H1 (cell line): Measurements from ENCODE around the gene NOTUM. TPM values are rescaled to one million over a fixed set of nuclear protein-coding genes. Genes with fewer than 3 reads are reported as not detected.

Source experiments
- CTCF ChIA-PET: fragments of 300-600 bp; sonication (Branson Sonifier 250); formaldehyde crosslinking; loops from one replicate; lab custom pipeline; 2021; ENCODE audit not compliant: partially characterized antibody; lab: Charles Lee
- POLR2A ChIA-PET: fragments of 300-600 bp; sonication (Branson Sonifier 250); formaldehyde crosslinking; loops from one replicate; lab custom pipeline; 2021; ENCODE audit warnings: inconsistent platforms; ENCODE audit not compliant: partially characterized antibody; lab: Charles Lee
- DNase-seq, 2 experiments: peaks; one replicate each; pipeline versions ENCODE4 v3.0.0 to v3.0.0-alpha.2; 2010 to 2022; ENCODE audit warnings: low spot score in 2 of 2, low read depth in 1 of 2, mixed read lengths in 1 of 2
- FAIRE-seq: peaks from 2 replicates; lab custom pipeline; 2011; peaks lifted over from hg19 to GRCh38; lab: Jason Lieb, UNC
- H2AFZ ChIP-seq: 2 replicates; pipeline ENCODE4 v1.8.1; 2012; ENCODE audit warnings: low read length, inconsistent platforms
- H2AK5ac ChIP-seq: 2 replicates; pipeline ENCODE4 v1.6.1; 2013; ENCODE audit warnings: low read depth, low read length
- H2BK120ac ChIP-seq: replicated peaks from 2 replicates; pipeline ENCODE3; 2013; ENCODE audit warnings: low read depth, low read length, inconsistent platforms
- H2BK12ac ChIP-seq: 2 replicates; pipeline ENCODE4 v1.6.1; 2013; ENCODE audit warnings: low read depth, low read length
- H2BK15ac ChIP-seq: 2 replicates; pipeline ENCODE4 v1.6.1; 2013; ENCODE audit warnings: low read length
- H2BK20ac ChIP-seq: 2 replicates; pipeline ENCODE4 v1.6.1; 2013; ENCODE audit warnings: low read length
- H2BK5ac ChIP-seq: 2 replicates; pipeline ENCODE4 v1.6.1; 2013; ENCODE audit warnings: low read depth, low read length
- H3K14ac ChIP-seq: 2 replicates; pipeline ENCODE4 v1.6.1; 2013; ENCODE audit warnings: inconsistent platforms; ENCODE audit not compliant: insufficient read length
- H3K18ac ChIP-seq: 2 replicates; pipeline ENCODE4 v1.6.1; 2013; ENCODE audit warnings: low read length; ENCODE audit errors: extremely low read depth
- H3K23ac ChIP-seq: 2 replicates; pipeline ENCODE4 v1.6.1; 2013; ENCODE audit warnings: inconsistent platforms; ENCODE audit not compliant: insufficient read length
- H3K23me2 ChIP-seq: 2 replicates; pipeline ENCODE4 v1.6.1; 2013; ENCODE audit warnings: low read depth, low read length
- H3K27ac ChIP-seq: 2 replicates; pipeline ENCODE4 v1.6.1; 2011; ENCODE audit warnings: low read depth, low read length, inconsistent platforms
- H3K27me3 ChIP-seq, 4 experiments: replicated peaks in 1 of 4; 1 replicate in 1 of 4; 2 replicates in 3 of 4; pipeline versions ENCODE4 v1.6.1 to v1.8.1; 2011 to 2013; ENCODE audit warnings: low read length in 3 of 4, mild to moderate bottlenecking in 3 of 4, inconsistent platforms in 2 of 4, mixed read lengths in 2 of 4, moderate library complexity in 1 of 4; ENCODE audit not compliant: control insufficient read depth in 3 of 4, insufficient read depth in 3 of 4; ENCODE audit errors: extremely low read depth in 1 of 4
- H3K36me3 ChIP-seq, 4 experiments: 2 replicates each; pipeline versions ENCODE4 v1.6.1 to v1.8.1; 2011 to 2013; ENCODE audit warnings: mild to moderate bottlenecking in 4 of 4, low read length in 3 of 4, moderate library complexity in 2 of 4, control low read depth in 1 of 4, inconsistent platforms in 1 of 4; ENCODE audit not compliant: insufficient read depth in 4 of 4, control insufficient read depth in 2 of 4
- H3K4ac ChIP-seq: replicated peaks from 2 replicates; pipeline ENCODE3; 2013; ENCODE audit warnings: low read length, low read depth, mixed read lengths, inconsistent platforms; ENCODE audit not compliant: insufficient read length
- H3K4me1 ChIP-seq, 4 experiments: replicated peaks in 1 of 4; 1 replicate in 1 of 4; 2 replicates in 3 of 4; pipeline versions ENCODE4 v1.6.1 to v1.8.1; 2011 to 2013; ENCODE audit warnings: low read length in 3 of 4, inconsistent platforms in 2 of 4, mixed read lengths in 1 of 4; ENCODE audit not compliant: insufficient read depth in 4 of 4, control insufficient read depth in 3 of 4
- H3K4me2 ChIP-seq, 2 experiments: 2 replicates each; pipeline versions ENCODE4 v1.6.1 to v1.8.1; 2011 to 2013; ENCODE audit warnings: low read depth in 2 of 2, low read length in 2 of 2, control low read depth in 1 of 2, inconsistent platforms in 1 of 2, mild to moderate bottlenecking in 1 of 2; ENCODE audit not compliant: insufficient read depth in 1 of 2
- H3K4me3 ChIP-seq, 4 experiments: fragments of 200-600, 300-600 bp in 1 of 4; sonication (generic), shearing (Covaris generic), sonication (Bioruptor Twin) in 1 of 4; 2 replicates each; pipeline versions ENCODE4 v1.5.1 to v1.8.1; 2011 to 2016; ENCODE audit warnings: low read length in 4 of 4, low read depth in 3 of 4, control low read depth in 2 of 4, inconsistent platforms in 2 of 4, mild to moderate bottlenecking in 2 of 4, mixed read lengths in 1 of 4, moderate library complexity in 1 of 4; ENCODE audit not compliant: insufficient read depth in 2 of 4; ENCODE audit errors: extremely low read depth in 1 of 4
- H3K56ac ChIP-seq: replicated peaks from 2 replicates; pipeline ENCODE3; 2013; ENCODE audit warnings: low read depth, mild to moderate bottlenecking, mixed read lengths, low read length, inconsistent platforms; ENCODE audit not compliant: insufficient read length
- H3K79me1 ChIP-seq: 2 replicates; pipeline ENCODE4 v1.6.1; 2013; ENCODE audit warnings: low read depth, low read length, control low read depth
- H3K79me2 ChIP-seq, 2 experiments: 2 replicates each; pipeline versions ENCODE4 v1.6.1 to v1.8.1; 2012 to 2013; ENCODE audit warnings: low read length in 2 of 2, mild to moderate bottlenecking in 2 of 2, inconsistent platforms in 1 of 2; ENCODE audit not compliant: insufficient read depth in 2 of 2, control insufficient read depth in 1 of 2
- H3K9ac ChIP-seq, 4 experiments: replicated peaks in 1 of 4; 1 replicate in 1 of 4; 2 replicates in 3 of 4; pipeline versions ENCODE4 v1.6.1 to v1.8.1; 2011 to 2013; ENCODE audit warnings: low read depth in 3 of 4, low read length in 3 of 4, control low read depth in 2 of 4, mild to moderate bottlenecking in 2 of 4, moderate library complexity in 2 of 4, inconsistent platforms in 1 of 4; ENCODE audit errors: extremely low read depth in 1 of 4
- H3K9me3 ChIP-seq, 2 experiments: 2 replicates each; pipeline versions ENCODE4 v1.6.1 to v1.8.1; 2012 to 2013; ENCODE audit warnings: mild to moderate bottlenecking in 2 of 2, moderate library complexity in 2 of 2, control low read depth in 1 of 2, inconsistent platforms in 1 of 2, low read depth in 1 of 2, low read length in 1 of 2, mixed read lengths in 1 of 2; ENCODE audit not compliant: insufficient read depth in 2 of 2
- H4K20me1 ChIP-seq, 2 experiments: replicated peaks in 1 of 2; 2 replicates each; pipeline versions ENCODE3 to v1.8.1; 2011 to 2013; ENCODE audit warnings: inconsistent platforms in 2 of 2, low read length in 2 of 2, mild to moderate bottlenecking in 1 of 2; ENCODE audit not compliant: insufficient read depth in 2 of 2, control insufficient read depth in 1 of 2
- H4K5ac ChIP-seq: 2 replicates; pipeline ENCODE4 v1.6.1; 2013; ENCODE audit warnings: low read length, low read depth, mixed read lengths, inconsistent platforms; ENCODE audit not compliant: insufficient read length
- H4K8ac ChIP-seq: 2 replicates; pipeline ENCODE4 v1.8.0; 2013; ENCODE audit warnings: mild to moderate bottlenecking, moderate library complexity, low read length, inconsistent platforms; ENCODE audit not compliant: insufficient read depth; ENCODE audit errors: extremely low read depth
- H4K91ac ChIP-seq: replicated peaks from 2 replicates; pipeline ENCODE3; 2013; ENCODE audit warnings: low read length, mixed read lengths, inconsistent platforms; ENCODE audit not compliant: insufficient read length
- ASH2L ChIP-seq: fragments of 200-600, 300-600 bp; sonication (generic); IDR thresholded peaks from one replicate; pipeline ENCODE4 v1.7.1; 2017; ENCODE audit warnings: low read length
- ATF3 ChIP-seq: IDR thresholded peaks from 2 replicates; pipeline ENCODE4 v1.6.1; 2011; ENCODE audit warnings: low read depth, mild to moderate bottlenecking, low read length; ENCODE audit not compliant: insufficient read depth
- CREB1 ChIP-seq: IDR thresholded peaks from 2 replicates; pipeline ENCODE4 v1.6.1; 2012; ENCODE audit warnings: inconsistent platforms
- CTBP2 ChIP-seq: IDR thresholded peaks from 2 replicates; pipeline ENCODE4 v1.7.0; 2011; ENCODE audit warnings: borderline replicate concordance, mild to moderate bottlenecking, moderate library complexity, mixed read lengths, low read length; ENCODE audit not compliant: insufficient read depth, insufficient read length
- JUN ChIP-seq: IDR thresholded peaks from 2 replicates; pipeline ENCODE4 v1.6.1; 2011; ENCODE audit warnings: low read depth, mild to moderate bottlenecking, improper control_type of control experiment, low read length
- NANOG ChIP-seq: IDR thresholded peaks from 2 replicates; pipeline ENCODE4 v1.6.1; 2011; ENCODE audit warnings: low read length, low read depth, mild to moderate bottlenecking, inconsistent platforms; ENCODE audit not compliant: insufficient read depth, poor library complexity, severe bottlenecking
- POU5F1 ChIP-seq: IDR thresholded peaks from 2 replicates; pipeline ENCODE4 v1.6.1; 2011; ENCODE audit warnings: low read depth, mild to moderate bottlenecking, low read length, moderate library complexity
- RAD21 ChIP-seq, 2 experiments: IDR thresholded peaks in 1 of 2; conservative IDR thresholded peaks in 1 of 2; 2 replicates each; pipeline ENCODE4 v1.6.1; 2011; ENCODE audit warnings: low read depth in 2 of 2, low read length in 2 of 2, improper control_type of control experiment in 1 of 2, inconsistent platforms in 1 of 2, mild to moderate bottlenecking in 1 of 2, moderate library complexity in 1 of 2
- RXRA ChIP-seq: IDR thresholded peaks from 2 replicates; pipeline ENCODE4 v1.6.1; 2011; ENCODE audit warnings: low read depth, mild to moderate bottlenecking, low read length, moderate library complexity; ENCODE audit not compliant: insufficient read depth
- SAP30 ChIP-seq: fragments of 300-600 bp; sonication (generic); IDR thresholded peaks from 2 replicates; pipeline ENCODE4 v1.7.1; 2012; ENCODE audit warnings: low read length, moderate library complexity, mild to moderate bottlenecking, inconsistent platforms; ENCODE audit not compliant: insufficient read depth, insufficient replicate concordance
- SIN3A ChIP-seq, 2 experiments: IDR thresholded peaks in 1 of 2; conservative IDR thresholded peaks in 1 of 2; 2 replicates each; pipeline ENCODE4 v1.6.1; 2011 to 2012; ENCODE audit warnings: low read length in 2 of 2, improper control_type of control experiment in 1 of 2, low read depth in 1 of 2, mild to moderate bottlenecking in 1 of 2
- SP2 ChIP-seq: IDR thresholded peaks from 2 replicates; pipeline ENCODE4 v1.6.1; 2012; ENCODE audit warnings: mild to moderate bottlenecking, low read length, inconsistent platforms
- WGBS, 2 experiments: shearing (Covaris generic) in 1 of 2; methylation state at CpG; one replicate each; pipeline versions ENCODE4 v1.1.6 to v1.1.7; 2013 to 2015; ENCODE audit warnings: low lambda C conversion rate in 2 of 2, mixed read lengths in 2 of 2, inconsistent platforms in 1 of 2, low coverage in 1 of 2, missing lambda C conversion rate in 1 of 2; ENCODE audit not compliant: insufficient replicate concordance in 2 of 2, insufficient coverage in 1 of 2, insufficient read length in 1 of 2; ENCODE audit errors: extremely low coverage in 1 of 2, missing lambda C conversion rate in 1 of 2; 5-methylcytosine and 5-hydroxymethylcytosine counted together
- polyA plus RNA-seq, 7 experiments: library from polyadenylated mRNA; depleted of rRNA in 3 of 7; stranded (reverse) in 5 of 7; unstranded in 2 of 7; fragments of >200 nt in 5 of 7; fragments of 200-250 nt in 2 of 7; gene quantifications; 1 replicate in 5 of 7; 2 replicates in 1 of 7; 4 replicates in 1 of 7; pipeline versions ENCODE4 v1.2.1 to v1.2.3, GENCODE V29; 2011 to 2013; ENCODE audit warnings: missing spikeins in 2 of 7, mixed read lengths in 2 of 7
- total RNA-seq: library from RNA; stranded (reverse); fragmentation: NEBNext Ultra II Directional; extraction: Animal tissue kit (Norgen Biotek cat#: 25700); gene quantifications from 2 replicates; pipeline ENCODE4 v1.2.1, GENCODE V29; 2021

Gene NOTUM
- total and polyA plus RNA-seq, 2 of the 8 experiments (the other 6 are each of a cell fraction or from before 2014, with no cell fraction given) = 0.45 to 0.76 TPM

GRCh38 chr17:81939218-81939617, 21.8 kb downstream of the NOTUM start:
- Histone ChIP-seq H4K91ac (no peak overlapping the region), H2AFZ (no peak overlapping the region), H4K5ac (no peak overlapping the region), H3K79me2 (no peaks in the 10 kb centered on the region; a peak in 1 of 4 replicates), H3K27ac (no peak overlapping the region), H3K4me3 (no peak overlapping the region), H4K20me1 (peaks cover 4 to 6% of the 10 kb centered on the region in 2 experiments), H2BK120ac (no peak overlapping the region), H3K4ac (no peak overlapping the region), H3K18ac (no peak overlapping the region), H2BK15ac (peak overlapping the region; percentile 81; the same call in 1 of the 2 replicates), H3K4me1 (peaks cover 0 to 14% (median 8%) of the 10 kb centered on the region in 4 experiments; a peak in 5 of 7 replicates), H2BK12ac (peak overlapping the region; percentile 75; the same call in 1 of the 2 replicates), H3K79me1 (no peaks in the 10 kb centered on the region), H3K14ac (no peak overlapping the region), H2AK5ac (no peak overlapping the region), H3K27me3 (peaks cover 0 to 3% (median 0%) of the 10 kb centered on the region in 4 experiments; a peak in 3 of 7 replicates), H3K9me3 (no peaks in the 10 kb centered on the region), H4K8ac (no peak overlapping the region), H3K23me2 (no peaks in the 10 kb centered on the region; the same call in 1 of the 2 replicates), H2BK20ac (no peak overlapping the region), H3K56ac (no peak overlapping the region), H3K23ac (no peak overlapping the region), H3K9ac (no peak overlapping the region), H2BK5ac (no peak overlapping the region), H3K36me3 (peaks cover 0 to 14% (median 8%) of the 10 kb centered on the region in 4 experiments; a peak in 5 of 8 replicates), H3K4me2 (no peak overlapping the region)
- FAIRE-seq = no peak
- no peak for DNase-seq
- WGBS, 2 experiments = 86% methylated on average over 12 of the region's 15 CpGs; no CpG with 5 or more reads in 1 of the 2 experiments
- CTCF ChIA-PET = interaction anchor here (0.6 to 4.6 kb wide), 5 partner anchors 10 to 1325 kb away, joined by 3 to 16 read pairs (median 4); partner anchors contain the start of genes MAFG and NOTUM
- POLR2A ChIA-PET = interaction anchor here (14.6 kb wide), 1 partner anchor 14 kb away, joined by 150 read pairs; the partner anchor contains the start of gene MAFG
- no peak for TF ChIP-seq RAD21 (IDR thresholded peaks at IDR 0.05 in 1 of 2, conservative IDR thresholded peaks at IDR 0.05 in 1 of 2; ENCODE audit: low read depth in 2 of 2, low read length in 2 of 2)
- no peak for TF ChIP-seq CREB1
- no peak for TF ChIP-seq SAP30
- TF ChIP-seq POU5F1 = no peak
- no peak for TF ChIP-seq ATF3
- no peak for TF ChIP-seq NANOG
- no peak for TF ChIP-seq JUN
- TF ChIP-seq SP2 = no peak
- TF ChIP-seq RXRA = no peak
- no peak for TF ChIP-seq SIN3A (conservative IDR thresholded peaks at IDR 0.05 in 1 of 2, IDR thresholded peaks at IDR 0.05 in 1 of 2; ENCODE audit: low read depth in 1 of 2, low read length in 2 of 2)
- TF ChIP-seq CTBP2 = no peak
- TF ChIP-seq ASH2L = no peak
